HG02970 (cell line): Measurements from ENCODE around the gene FCRL6.

ENCODE experiments used
- ATAC-seq: cut with Tn5 transposase; IDR thresholded peaks from one replicate; pipeline ENCODE4 v1.9.1; 2021; ENCODE audit warnings: mild to moderate bottlenecking, moderate library complexity, moderate number of reproducible peaks; ENCODE audit not compliant: unreplicated experiment, low FRiP score

FCRL6 gene

GRCh38 chr1:159798893-159799292 lies 3.3 kb upstream of the FCRL6 start:
- no peak for ATAC-seq

- ATAC-seq = no peak
Observed at GRCh38 chr1:159799446-159799985, 2.6 kb upstream of the FCRL6 start.

GRCh38 chr1:159800177-159800930 lies 1.8 kb upstream of the FCRL6 start:
- ATAC-seq = no peak

GRCh38 chr1:159803956-159804689 lies 2.0 kb downstream of the FCRL6 start:
- no peak for ATAC-seq

- no peak for ATAC-seq
Observed at GRCh38 chr1:159804924-159805323, 2.8 kb downstream of the FCRL6 start.

GRCh38 chr1:159815926-159816325 lies 13.8 kb downstream of the FCRL6 start:
- no peak for ATAC-seq

- ATAC-seq = no peak
Observed at GRCh38 chr1:159817276-159818041, 15.3 kb downstream of the FCRL6 start.

GRCh38 chr1:159821171-159821867 lies 19.2 kb downstream of the FCRL6 start:
- ATAC-seq = no peak

- ATAC-seq = no peak
Observed at GRCh38 chr1:159823406-159823805, 21.2 kb downstream of the FCRL6 start.

GRCh38 chr1:159825564-159825963 lies 23.4 kb downstream of the FCRL6 start:
- ATAC-seq = no peak

GRCh38 chr1:159826441-159827101 lies 24.4 kb downstream of the FCRL6 start, which contains the start of gene SLAMF8:
TSS of gene SLAMF8 (plus strand) at chr1:159826873. CDS start at chr1:159826899, 26 bp downstream.
- ATAC-seq = no peak

- no peak for ATAC-seq
Observed at GRCh38 chr1:159827102-159827490, 24.9 kb downstream of the FCRL6 start.

- no peak for ATAC-seq
Observed at GRCh38 chr1:159827549-159827948, 25.4 kb downstream of the FCRL6 start.

GRCh38 chr1:159828176-159828575 lies 26.0 kb downstream of the FCRL6 start:
- no peak for ATAC-seq

GRCh38 chr1:159828581-159829272 lies 26.6 kb downstream of the FCRL6 start:
- no peak for ATAC-seq

GRCh38 chr1:159829273-159829634 lies 27.1 kb downstream of the FCRL6 start:
- ATAC-seq = no peak

GRCh38 chr1:159829822-159830465 lies 27.8 kb downstream of the FCRL6 start:
- ATAC-seq = no peak

GRCh38 chr1:159830722-159831121 lies 28.6 kb downstream of the FCRL6 start:
- ATAC-seq = no peak
